ENCODE data around the gene PEX13. TPM values are rescaled to one million over a fixed set of nuclear protein-coding genes. Genes with fewer than 3 reads are reported as not detected.

PEX13 gene
- polyA plus RNA-seq, 3 donors: 4.1 to 5.7 (median 4.8) TPM

- H3K4me3 ChIP-seq (replicated peaks in 1 of 3; ENCODE audit: low read depth in 2 of 3, low read length in 3 of 3): no peak overlapping the region
- no peaks in the 10 kb centered on the region for H3K9me3 Mint-ChIP-seq
- no peak for DNase-seq
- H2AFZ ChIP-seq (ENCODE audit: insufficient read depth, low read depth, low read length, poor library complexity, severe bottlenecking): no peak overlapping the region
- H3K4me3 Mint-ChIP-seq: no peak overlapping the region
- no peaks in the 10 kb centered on the region for H4K20me1 ChIP-seq (ENCODE audit: insufficient read depth, low read length)
- H3K36me3 Mint-ChIP-seq: peaks cover 10 to 11% of the 10 kb centered on the region in 2 donors
- H3K27ac Mint-ChIP-seq: peak overlapping the region in 1 of 7 donors; percentile 21
- no peaks in the 10 kb centered on the region for H3K27me3 ChIP-seq (ENCODE audit: control insufficient read depth in 2 of 2, insufficient read depth in 2 of 2, low read length in 2 of 2)
- no peak overlapping the region for H3K4me2 ChIP-seq (replicated peaks; ENCODE audit: extremely low read depth, low read length, poor library complexity, severe bottlenecking)
- intact Hi-C loops (cut with micrococcal nuclease): no loop called here
- no peaks in the 10 kb centered on the region for H3K27me3 Mint-ChIP-seq (ENCODE audit: low read depth in 3 of 3)
- H3K36me3 ChIP-seq (replicated peaks in 1 of 2; ENCODE audit: control insufficient read depth in 1 of 2, insufficient read depth in 2 of 2, low read length in 2 of 2): peaks cover 0 to 6% of the 10 kb centered on the region in 2 donors
- H3K9ac ChIP-seq (ENCODE audit: insufficient read depth, low read length, poor library complexity, severe bottlenecking): no peak overlapping the region
- TF ChIP-seq CTCF (IDR thresholded peaks at IDR 0.05): no peak
- no peaks in the 10 kb centered on the region for H3K9me3 ChIP-seq (replicated peaks in 1 of 2; ENCODE audit: control insufficient read depth in 1 of 2, insufficient read depth in 1 of 2, low read length in 2 of 2)
- no peaks in the 10 kb centered on the region for H3K79me2 ChIP-seq (ENCODE audit: insufficient read depth, low read length)
- H3K4me1 Mint-ChIP-seq: peaks cover 1% of the 10 kb centered on the region
- peaks cover under 1 to 5% of the 10 kb centered on the region in 2 donors for H3K4me1 ChIP-seq (ENCODE audit: control insufficient read depth in 1 of 2, insufficient read depth in 2 of 2, low read length in 2 of 2)
- H3K27ac ChIP-seq (ENCODE audit: low read depth in 1 of 2, low read length in 2 of 2): no peak overlapping the region
These were observed 10.9 kb upstream of the PEX13 start for GRCh38 chr2:61006486-61007105.

- no peak for TF ChIP-seq CTCF (IDR thresholded peaks at IDR 0.05)
- no peaks in the 10 kb centered on the region for H3K27me3 ChIP-seq (ENCODE audit: control insufficient read depth in 2 of 2, insufficient read depth in 2 of 2, low read length in 2 of 2)
- Mint-ChIP-seq H3K4me3 (no peak overlapping the region), H3K9me3 (no peaks in the 10 kb centered on the region), H3K27ac (no peak overlapping the region), H3K27me3 (ENCODE audit: low read depth in 3 of 3) (no peaks in the 10 kb centered on the region), H3K36me3 (peaks cover 3 to 9% of the 10 kb centered on the region in 2 donors), H3K4me1 (peaks cover 23% of the 10 kb centered on the region)
- peaks cover 23 to 27% of the 10 kb centered on the region in 2 donors for H3K4me1 ChIP-seq (ENCODE audit: control insufficient read depth in 1 of 2, insufficient read depth in 2 of 2, low read length in 2 of 2)
- no peak overlapping the region for H3K4me2 ChIP-seq (replicated peaks; ENCODE audit: extremely low read depth, low read length, poor library complexity, severe bottlenecking)
- H3K36me3 ChIP-seq (replicated peaks in 1 of 2; ENCODE audit: control insufficient read depth in 1 of 2, insufficient read depth in 2 of 2, low read length in 2 of 2): peaks cover 0 to 6% of the 10 kb centered on the region in 2 donors
- no peak overlapping the region for H2AFZ ChIP-seq (ENCODE audit: insufficient read depth, low read depth, low read length, poor library complexity, severe bottlenecking)
- H3K27ac ChIP-seq (ENCODE audit: low read depth in 1 of 2, low read length in 2 of 2): no peak overlapping the region
- intact Hi-C loops (cut with micrococcal nuclease): no loop called here
- H3K79me2 ChIP-seq (ENCODE audit: insufficient read depth, low read length): peaks cover 7% of the 10 kb centered on the region
- no peak overlapping the region for H3K9ac ChIP-seq (ENCODE audit: insufficient read depth, low read length, poor library complexity, severe bottlenecking)
- no peaks in the 10 kb centered on the region for H3K9me3 ChIP-seq (replicated peaks in 1 of 2; ENCODE audit: control insufficient read depth in 1 of 2, insufficient read depth in 1 of 2, low read length in 2 of 2)
- no peak for DNase-seq
- H3K4me3 ChIP-seq (replicated peaks in 1 of 3; ENCODE audit: low read depth in 2 of 3, low read length in 3 of 3): no peak overlapping the region
- no peaks in the 10 kb centered on the region for H4K20me1 ChIP-seq (ENCODE audit: insufficient read depth, low read length)
These were observed 8.2 kb upstream of the PEX13 start for GRCh38 chr2:61009355-61009754.

Measured in CD14-positive monocyte (primary cell).